Measurements from ENCODE around the gene TESPA1.

DNA sequence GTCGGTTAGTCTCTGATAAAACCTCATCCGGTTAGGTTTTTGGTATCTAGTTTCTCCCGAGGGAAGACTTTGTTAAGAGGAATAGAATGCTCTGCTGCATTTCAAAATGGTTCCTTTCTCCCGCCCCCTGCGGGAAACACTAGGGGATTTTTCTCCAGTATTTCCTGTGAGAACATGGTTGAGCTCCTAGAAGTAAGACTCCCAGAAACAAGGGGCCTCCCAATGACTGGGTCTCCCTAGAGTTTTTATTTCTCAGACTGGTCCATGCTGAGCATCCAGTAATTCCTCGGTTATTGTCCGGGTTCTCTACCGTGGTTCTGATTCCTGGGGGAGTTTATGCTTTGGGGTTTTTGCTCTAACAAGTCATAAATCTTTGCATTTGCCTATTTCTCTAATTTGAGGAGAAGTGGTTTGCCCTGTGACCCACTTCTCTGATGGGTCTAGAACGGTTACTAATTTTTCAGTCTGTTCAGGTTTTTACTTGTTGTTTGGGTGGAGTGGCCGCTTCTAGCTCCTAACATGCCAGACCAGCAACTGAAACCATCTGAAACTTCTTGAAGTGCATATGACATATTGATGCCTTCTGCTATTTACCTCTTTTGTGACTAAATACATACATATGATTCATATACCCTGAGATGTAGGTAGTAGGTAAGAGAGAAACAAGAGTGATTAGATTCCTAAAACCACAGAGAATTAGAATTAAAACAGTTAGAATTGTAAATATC lies 25.1 kb downstream of the TESPA1 start:
- TF ChIP-seq SUZ12 (IDR thresholded peaks at IDR 0.05) (no peak), BHLHE40 (IDR thresholded peaks at IDR 0.05; ENCODE audit: borderline replicate concordance) (no peak), L3MBTL2 (conservative IDR thresholded peaks at IDR 0.05) (no peak), FOXM1 (IDR thresholded peaks at IDR 0.05; ENCODE audit: borderline replicate concordance) (no peak), HDGF (IDR thresholded peaks at IDR 0.05; ENCODE audit: borderline replicate concordance) (no peak)

All from HEK293T (cell line).